Renal cortex interstitium (tissue), 11 donors: ENCODE data around the gene LIPK. TPM values are rescaled to one million over a fixed set of nuclear protein-coding genes. Genes with fewer than 3 reads are reported as not detected.
"Not testable (repeated sequence)": the region's sequence is repeated elsewhere in the genome, so short reads cannot be mapped to it uniquely, and the experiment has no call there.

ENCODE experiments used
- DNase-seq, 11 donors: peaks; one replicate each; pipeline ENCODE4 v3.0.0-alpha.2; 2013; ENCODE audit warnings: low read depth in 9 of 11, low spot score in 4 of 11; ENCODE audit errors: extremely low read depth in 1 of 11
- polyA plus RNA-seq, 3 donors: library from polyadenylated mRNA; unstranded; fragments of 120-200 nt; gene quantifications; one replicate each; pipeline ENCODE4 v1.2.1, GENCODE V29; 2013; ENCODE audit not compliant: insufficient read length in 3 of 3

Gene LIPK
- polyA plus RNA-seq, 3 donors: not detected

- no peak for DNase-seq
These were observed 1.5 kb downstream of the LIPK start for GRCh38 chr10:88707429-88708155.

DNA sequence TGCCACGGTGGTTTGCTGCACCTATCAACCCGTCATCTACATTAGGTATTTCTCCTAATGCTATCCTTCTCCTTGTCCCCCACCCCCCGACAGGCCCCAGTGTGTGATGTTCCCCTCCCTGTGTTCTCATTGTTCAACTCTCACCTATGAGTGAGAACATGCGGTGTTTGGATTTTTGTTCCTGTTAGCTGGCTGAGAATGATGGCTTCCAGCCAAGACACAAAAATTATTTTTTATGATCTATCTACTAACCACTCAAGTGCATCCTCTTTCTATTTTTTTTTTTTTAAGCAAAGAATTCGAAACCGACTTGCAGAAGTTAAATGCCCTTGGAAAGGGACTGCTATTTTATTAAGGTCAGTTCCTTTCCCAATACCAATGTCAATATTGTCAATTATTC lies 3.3 kb downstream of the LIPK start:
- DNase-seq: not testable (repeated sequence)

DNA sequence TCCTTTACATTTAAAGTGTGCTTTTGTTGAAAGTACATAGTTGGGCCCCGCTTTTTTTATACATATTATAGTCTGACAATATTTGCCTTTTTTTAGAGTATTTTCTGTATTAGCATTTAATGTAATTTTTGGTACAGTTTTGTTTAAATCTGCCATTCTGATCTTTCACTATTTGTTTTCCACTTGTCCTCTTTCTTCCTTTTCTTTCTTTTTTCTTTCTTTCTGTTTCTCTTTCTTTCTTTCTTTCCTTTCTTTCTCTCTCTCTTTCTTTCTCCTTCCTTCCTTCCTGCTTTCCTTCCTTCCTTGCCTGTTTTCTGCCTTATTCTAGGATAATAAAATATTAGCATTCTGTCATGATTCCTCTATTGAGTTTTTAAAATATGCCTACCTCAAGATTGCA lies 9.5 kb downstream of the LIPK start:
- no peak for DNase-seq

DNA sequence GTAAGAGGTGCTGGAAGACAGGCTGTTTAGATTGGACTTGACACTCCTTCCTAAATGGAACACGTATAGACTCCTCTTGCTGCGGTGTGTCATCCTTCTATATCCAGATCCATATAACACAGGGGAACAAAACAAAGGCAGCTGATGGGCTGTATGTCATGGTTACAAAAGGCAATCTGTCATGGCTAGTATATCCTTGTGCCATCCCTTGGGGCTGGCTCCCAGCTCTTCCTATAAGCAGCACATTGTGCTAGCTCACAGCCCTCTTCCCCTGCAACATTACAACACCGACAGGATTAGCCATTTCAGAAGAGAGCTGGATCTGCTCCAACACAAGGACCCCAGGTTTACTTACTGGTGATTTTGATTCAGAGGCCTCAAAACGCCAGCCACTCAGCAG lies 15.3 kb downstream of the LIPK start:
- no peak for DNase-seq

DNA sequence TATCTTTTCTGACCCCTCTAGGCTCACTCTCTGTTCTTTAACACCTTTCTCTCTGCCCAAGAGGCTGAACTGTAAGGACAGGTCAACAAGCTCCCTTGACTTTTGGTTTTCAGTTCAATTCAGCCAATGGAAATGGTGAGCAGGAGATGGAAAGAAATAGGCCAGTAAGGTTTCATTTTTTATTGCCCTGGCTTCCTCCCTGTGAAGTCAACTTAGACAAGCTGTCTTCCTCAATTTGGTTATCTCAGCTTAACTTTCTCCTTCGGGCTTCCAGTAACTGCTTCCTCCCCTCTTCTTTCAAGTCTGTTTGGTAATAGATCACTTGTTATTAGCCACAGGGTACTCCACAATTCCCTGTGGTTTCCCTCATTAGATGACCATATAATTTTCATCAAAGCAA lies 19.7 kb downstream of the LIPK start:
- DNase-seq: no peak

DNA sequence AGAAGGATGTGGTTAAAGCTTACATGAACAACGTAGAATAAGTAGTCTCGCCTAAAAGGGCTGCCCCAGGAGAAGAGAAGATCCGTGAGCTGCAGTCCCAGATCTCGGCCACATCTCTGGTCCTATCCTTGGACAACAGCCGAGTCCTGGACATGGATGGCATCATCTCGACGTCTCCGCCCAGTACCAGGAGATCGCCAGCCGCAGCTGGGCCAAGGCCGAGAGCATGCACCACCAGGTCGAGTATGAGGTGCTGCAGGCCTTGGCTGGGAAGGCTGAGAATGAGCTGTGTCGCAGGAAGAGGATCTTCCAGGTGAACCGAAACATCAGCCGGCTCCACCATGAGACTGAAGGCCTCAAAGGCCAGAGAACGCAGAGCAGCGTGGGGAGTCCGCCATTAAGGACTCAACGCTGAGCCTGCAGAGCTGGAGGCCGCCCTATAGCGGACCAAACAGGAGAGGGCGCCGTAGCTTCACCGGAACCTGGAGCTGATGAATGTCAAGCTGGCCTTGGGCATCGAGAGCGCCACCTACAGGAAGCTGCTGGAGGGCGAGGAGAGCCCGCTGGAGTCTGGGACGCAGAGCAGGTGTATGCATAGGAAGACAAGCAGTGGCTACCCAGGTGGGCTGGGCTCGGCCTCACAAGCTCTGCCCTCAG lies 22.2 kb downstream of the LIPK start:
- DNase-seq: no peak

- no peak for DNase-seq
These were observed 24.8 kb downstream of the LIPK start for GRCh38 chr10:88730864-88731263.

- no peak for DNase-seq
These were observed 25.2 kb downstream of the LIPK start for GRCh38 chr10:88731296-88731695.

DNA sequence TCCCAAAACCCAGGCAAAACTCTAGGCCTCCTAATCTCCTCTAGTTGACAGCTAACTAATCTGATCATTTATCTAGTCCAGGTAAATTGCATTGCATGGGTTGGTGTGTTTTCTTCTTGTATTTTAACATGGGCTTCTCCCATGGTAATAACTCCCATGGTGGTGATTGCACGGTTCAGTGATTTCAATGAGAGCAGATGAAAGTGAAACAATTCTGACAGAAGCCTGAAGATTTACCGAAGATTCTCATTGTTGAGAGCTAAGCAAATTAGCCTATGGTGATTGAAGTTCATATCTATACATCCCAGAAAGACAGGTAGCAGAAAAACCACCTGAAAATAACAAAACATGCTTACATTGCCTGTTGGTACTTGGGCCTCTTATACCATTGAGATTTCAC lies 27.2 kb downstream of the LIPK start:
- DNase-seq: no peak

GRCh38 chr10:88735661-88736060 lies 29.6 kb downstream of the LIPK start:
- DNase-seq: no peak

DNA sequence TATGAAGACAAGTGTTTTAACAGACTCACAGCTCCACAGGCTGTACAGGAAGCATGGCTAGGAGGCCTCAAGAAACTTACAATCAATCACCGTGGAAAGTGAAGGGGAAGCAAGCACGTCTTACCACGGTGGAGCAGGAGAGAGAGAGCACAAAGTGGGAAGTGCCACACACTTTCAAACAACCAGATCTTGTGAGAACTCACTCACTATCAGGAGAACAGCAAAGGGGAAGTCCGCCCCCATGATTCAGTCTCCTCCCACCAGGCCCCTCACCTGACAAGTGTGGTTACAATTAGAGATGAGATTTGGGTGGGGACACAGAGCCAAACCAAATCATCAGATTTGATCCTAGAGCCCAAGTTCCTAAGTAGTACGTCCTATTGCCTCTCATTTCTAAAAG lies 35.9 kb downstream of the LIPK start:
- DNase-seq: not testable (repeated sequence)

DNA sequence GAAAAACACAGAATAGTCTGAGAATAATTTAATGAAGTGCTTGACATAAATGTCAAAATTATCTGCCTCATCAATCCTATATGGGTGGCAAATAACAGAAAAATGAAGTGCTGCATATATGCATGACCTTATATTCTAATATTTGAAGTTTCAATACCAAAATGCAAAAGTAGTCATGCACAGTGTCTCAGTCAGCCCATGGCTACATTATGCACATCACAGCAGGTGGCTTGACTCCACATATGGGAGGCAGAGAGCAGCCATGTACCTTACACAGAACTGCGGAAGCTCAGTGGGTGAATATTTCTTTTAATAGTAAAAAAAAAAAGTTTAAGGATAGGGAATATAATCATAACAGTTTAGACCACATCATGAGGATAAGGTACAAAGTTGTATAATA lies 36.4 kb downstream of the LIPK start:
- DNase-seq: no peak

- no peak for DNase-seq
These were observed 38.0 kb downstream of the LIPK start for GRCh38 chr10:88744002-88744401.

- DNase-seq: no peak
These were observed 39.6 kb downstream of the LIPK start for GRCh38 chr10:88745633-88746032.

DNA sequence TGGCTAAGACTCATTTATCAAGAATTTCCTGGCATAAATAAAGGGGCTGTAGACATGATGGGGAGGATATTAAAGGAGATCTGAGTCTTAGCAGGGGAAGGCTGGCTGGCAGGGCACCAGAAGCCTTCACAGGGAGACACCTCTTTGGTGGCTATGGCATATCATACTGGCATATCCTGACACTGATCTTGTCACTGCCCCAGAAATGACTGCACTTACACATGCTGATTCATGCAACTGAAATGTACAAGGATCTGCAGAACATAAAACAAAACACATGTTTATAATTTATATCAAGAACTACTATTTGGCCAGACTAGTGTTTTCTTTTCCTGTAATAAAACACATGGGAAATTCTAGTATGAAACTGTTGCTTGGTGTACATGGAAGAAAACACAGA lies 48.2 kb downstream of the LIPK start:
- peak in 3 of 11 donors; percentile 1 to 10 (median 7) for DNase-seq

DNA sequence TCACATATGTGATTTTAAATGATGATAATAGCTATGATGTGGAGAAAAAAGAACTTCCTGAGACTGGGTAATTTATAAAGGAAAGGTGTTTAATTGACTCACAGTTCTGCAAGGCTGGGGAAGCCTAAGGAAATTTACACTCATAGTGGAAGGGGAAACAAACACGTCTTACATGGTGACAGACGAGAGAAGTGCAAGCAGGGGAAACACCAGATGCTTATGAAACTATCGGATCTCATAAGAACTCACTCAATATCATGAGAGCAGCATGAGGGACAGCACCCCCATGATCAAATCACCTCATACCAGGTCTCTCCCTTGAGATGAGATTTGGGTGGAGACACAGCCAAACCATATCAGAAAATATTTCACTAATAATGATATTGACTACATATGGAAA lies 49.7 kb downstream of the LIPK start:
- DNase-seq: no peak

GRCh38 chr10:88756660-88757059 lies 50.6 kb downstream of the LIPK start:
- no peak for DNase-seq

DNA sequence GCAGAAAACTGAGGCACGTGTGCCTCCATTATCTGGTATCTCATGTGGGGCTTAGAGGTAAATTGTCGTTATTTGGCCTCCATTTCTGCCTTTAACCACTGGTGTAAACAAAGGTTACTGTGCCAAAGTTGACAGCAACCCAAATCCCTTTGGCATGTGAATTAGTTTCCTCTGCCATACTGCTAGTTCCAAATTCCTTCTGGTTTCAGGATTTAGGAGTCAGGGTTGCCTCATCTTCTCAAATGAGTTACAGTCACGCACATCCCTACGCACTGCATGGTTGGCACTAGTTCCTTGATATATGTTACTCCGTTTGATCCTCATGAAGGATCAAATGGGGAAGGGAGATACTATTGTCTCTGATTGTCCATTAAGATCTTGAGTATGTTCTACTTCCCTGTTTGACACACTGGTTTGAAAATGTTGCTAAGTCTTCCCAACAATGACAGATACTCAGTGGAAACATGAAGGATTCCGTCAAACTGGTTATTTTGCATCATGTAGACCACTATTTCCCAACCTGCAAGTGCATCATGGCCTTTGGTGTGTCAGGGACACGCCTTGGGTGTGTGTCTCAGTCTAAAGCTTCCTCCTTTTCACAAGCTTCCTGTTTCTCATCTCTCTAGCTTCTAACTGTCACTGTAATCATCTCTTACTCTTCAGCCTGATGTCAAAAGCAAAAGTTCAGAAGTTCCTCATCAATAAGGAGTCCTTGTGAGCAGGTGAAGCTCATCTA lies 53.5 kb downstream of the LIPK start, which contains the start of gene LIPN:
TSS of gene LIPN (plus strand) at position 655 of the 736 bp plus-strand sequence. CDS start 1,386 bp downstream, outside the sequence.
- no peak for DNase-seq

- DNase-seq: no peak
These were observed 56.9 kb downstream of the LIPK start for GRCh38 chr10:88762906-88763305.

GRCh38 chr10:88763441-88763840 lies 57.4 kb downstream of the LIPK start:
- DNase-seq: peak in 7 of 11 donors; percentile 2 to 16 (median 11)
